HG02885 (cell line): ENCODE results near the gene SECISBP2L.

Source experiments
- ATAC-seq: cut with Tn5 transposase; IDR thresholded peaks from one replicate; pipeline ENCODE4 v1.9.1; 2021; ENCODE audit warnings: mild to moderate bottlenecking; ENCODE audit not compliant: unreplicated experiment, poor library complexity

Gene SECISBP2L

GRCh38 chr15:49059491-49059890 lies 13.2 kb upstream of the SECISBP2L start:
- no peak for ATAC-seq

- ATAC-seq = no peak
Observed at GRCh38 chr15:49058559-49058958, 12.3 kb upstream of the SECISBP2L start.

- ATAC-seq = no peak
Observed at GRCh38 chr15:49055630-49056029, 9.4 kb upstream of the SECISBP2L start.

GRCh38 chr15:49052662-49053061 lies 6.4 kb upstream of the SECISBP2L start:
- ATAC-seq = no peak

- no peak for ATAC-seq
Observed at GRCh38 chr15:49047456-49047855, 1.2 kb upstream of the SECISBP2L start.

GRCh38 chr15:49045751-49046219 lies 461 bp downstream of the SECISBP2L start:
- peak; percentile 49 for ATAC-seq

- ATAC-seq = no peak
Observed at GRCh38 chr15:49044766-49045606, 1.3 kb downstream of the SECISBP2L start.

- ATAC-seq = no peak
Observed at GRCh38 chr15:49044002-49044401, 2.2 kb downstream of the SECISBP2L start.

GRCh38 chr15:49042165-49042564 lies 4.1 kb downstream of the SECISBP2L start:
- no peak for ATAC-seq

- no peak for ATAC-seq
Observed at GRCh38 chr15:49041426-49041825, 4.8 kb downstream of the SECISBP2L start.

GRCh38 chr15:49040151-49040550 lies 6.1 kb downstream of the SECISBP2L start:
- no peak for ATAC-seq

- no peak for ATAC-seq
Observed at GRCh38 chr15:49038382-49038781, 7.9 kb downstream of the SECISBP2L start.

- no peak for ATAC-seq
Observed at GRCh38 chr15:49037546-49037940, 8.7 kb downstream of the SECISBP2L start.

GRCh38 chr15:49036650-49037545 lies 9.3 kb downstream of the SECISBP2L start:
- no peak for ATAC-seq

GRCh38 chr15:49035825-49036224 lies 10.4 kb downstream of the SECISBP2L start:
- ATAC-seq = no peak

GRCh38 chr15:49032601-49033145 lies 13.6 kb downstream of the SECISBP2L start:
- ATAC-seq = no peak

GRCh38 chr15:49031804-49032203 lies 14.4 kb downstream of the SECISBP2L start:
- no peak for ATAC-seq

GRCh38 chr15:49026700-49027099 lies 19.5 kb downstream of the SECISBP2L start:
- no peak for ATAC-seq

- peak; percentile 69 for ATAC-seq
Observed at GRCh38 chr15:49024840-49025239, 21.4 kb downstream of the SECISBP2L start.

- ATAC-seq = peak; percentile 89
Observed at GRCh38 chr15:49023354-49023753, 22.9 kb downstream of the SECISBP2L start.

- ATAC-seq = no peak
Observed at GRCh38 chr15:49015896-49016295, 30.4 kb downstream of the SECISBP2L start.
